HS-5 (cell line): Measurements from ENCODE around the gene PDE6A.

Experiments
- DNase-seq: peaks from one replicate; pipeline ENCODE4 v3.0.0-alpha.2; 2012; ENCODE audit warnings: low read depth

PDE6A gene

GRCh38 chr5:149836451-149837139 is 108.0 kb downstream of the PDE6A start:
- DNase-seq, result no peak

- peak; percentile 41 for DNase-seq
These were observed 110.2 kb downstream of the PDE6A start for GRCh38 chr5:149834246-149834855.

GRCh38 chr5:149833116-149833827 is 111.3 kb downstream of the PDE6A start:
- DNase-seq, result no peak

GRCh38 chr5:149832636-149833035 is 112.0 kb downstream of the PDE6A start:
- no peak for DNase-seq

- DNase-seq, result no peak
These were observed 113.1 kb downstream of the PDE6A start for GRCh38 chr5:149831492-149831891.

- DNase-seq, result no peak
These were observed 114.0 kb downstream of the PDE6A start for GRCh38 chr5:149830579-149830978.

GRCh38 chr5:149829954-149830353 is 114.6 kb downstream of the PDE6A start:
- DNase-seq, result no peak

- peak; percentile 85 for DNase-seq
These were observed 116.2 kb downstream of the PDE6A start for GRCh38 chr5:149828161-149829011.

GRCh38 chr5:149827546-149827945 is 117.0 kb downstream of the PDE6A start:
- DNase-seq, result no peak

- DNase-seq, result no peak
These were observed 117.5 kb downstream of the PDE6A start for GRCh38 chr5:149827086-149827485.

- DNase-seq, result no peak
These were observed 118.0 kb downstream of the PDE6A start for GRCh38 chr5:149826574-149826973.

GRCh38 chr5:149824846-149825245 is 119.7 kb downstream of the PDE6A start:
- DNase-seq, result no peak

- no peak for DNase-seq
These were observed 120.5 kb downstream of the PDE6A start for GRCh38 chr5:149824120-149824519.

- no peak for DNase-seq
These were observed 121.2 kb downstream of the PDE6A start for GRCh38 chr5:149823375-149823774.

GRCh38 chr5:149822301-149822700 is 122.3 kb downstream of the PDE6A start:
- DNase-seq, result no peak

GRCh38 chr5:149820536-149821510 is 123.8 kb downstream of the PDE6A start:
- no peak for DNase-seq

- DNase-seq, result no peak
These were observed 124.6 kb downstream of the PDE6A start for GRCh38 chr5:149820012-149820411.

- no peak for DNase-seq
These were observed 126.5 kb downstream of the PDE6A start for GRCh38 chr5:149818116-149818515.

GRCh38 chr5:149817539-149818060 is 127.0 kb downstream of the PDE6A start:
- DNase-seq, result no peak

- DNase-seq, result no peak
These were observed 127.9 kb downstream of the PDE6A start for GRCh38 chr5:149816661-149817060.

GRCh38 chr5:149811453-149811852 is 133.1 kb downstream of the PDE6A start:
- DNase-seq, result no peak
